DOHH2 (cell line): ENCODE data around the gene EPG5.

Experiments used
- EZH2phosphoT487 ChIP-seq: fragments of 200-600 bp; sonication (generic); IDR thresholded peaks from 2 replicates; pipeline ENCODE4 v1.6.1; 2017; ENCODE audit warnings: borderline replicate concordance, mild to moderate bottlenecking, antibody characterized with exemption, low read length, moderate library complexity, mixed read lengths
- TF ChIP-seq, protein P1 (sequence below): fragments of 200-600 bp; sonication (generic); IDR thresholded peaks from one replicate; pipeline ENCODE4 v1.5.1; 2014; ENCODE audit warnings: antibody characterized with exemption, mild to moderate bottlenecking, low read depth, low read length; ENCODE audit not compliant: poor library complexity, severe bottlenecking

- TF ChIP-seq, protein P1, sequence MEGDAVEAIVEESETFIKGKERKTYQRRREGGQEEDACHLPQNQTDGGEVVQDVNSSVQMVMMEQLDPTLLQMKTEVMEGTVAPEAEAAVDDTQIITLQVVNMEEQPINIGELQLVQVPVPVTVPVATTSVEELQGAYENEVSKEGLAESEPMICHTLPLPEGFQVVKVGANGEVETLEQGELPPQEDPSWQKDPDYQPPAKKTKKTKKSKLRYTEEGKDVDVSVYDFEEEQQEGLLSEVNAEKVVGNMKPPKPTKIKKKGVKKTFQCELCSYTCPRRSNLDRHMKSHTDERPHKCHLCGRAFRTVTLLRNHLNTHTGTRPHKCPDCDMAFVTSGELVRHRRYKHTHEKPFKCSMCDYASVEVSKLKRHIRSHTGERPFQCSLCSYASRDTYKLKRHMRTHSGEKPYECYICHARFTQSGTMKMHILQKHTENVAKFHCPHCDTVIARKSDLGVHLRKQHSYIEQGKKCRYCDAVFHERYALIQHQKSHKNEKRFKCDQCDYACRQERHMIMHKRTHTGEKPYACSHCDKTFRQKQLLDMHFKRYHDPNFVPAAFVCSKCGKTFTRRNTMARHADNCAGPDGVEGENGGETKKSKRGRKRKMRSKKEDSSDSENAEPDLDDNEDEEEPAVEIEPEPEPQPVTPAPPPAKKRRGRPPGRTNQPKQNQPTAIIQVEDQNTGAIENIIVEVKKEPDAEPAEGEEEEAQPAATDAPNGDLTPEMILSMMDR, result no peak
- no peak for TF ChIP-seq EZH2phosphoT487
Observed at GRCh38 chr18:45962866-45963265, 4.3 kb downstream of the EPG5 start.
